MM.1S (cell line): ENCODE results near the gene ARHGAP26.
A peak's percentile ranks its signal among the peaks of the same experiment; 100 is the strongest.
"Not testable (repeated sequence)": the region's sequence is repeated elsewhere in the genome, so short reads cannot be mapped to it uniquely, and the experiment has no call there.

ENCODE experiments used
- DNase-seq: peaks from one replicate; pipeline ENCODE4 v3.0.0-alpha.2; 2015
- H2AFZ ChIP-seq: fragments of 300-600 bp; sonication (generic); 2 replicates; pipeline ENCODE4 v1.6.0; 2016; ENCODE audit warnings: antibody characterized with exemption, low read length
- H3F3A ChIP-seq: fragments of 300-600 bp; sonication (generic); 2 replicates; pipeline ENCODE4 v1.6.1; 2016; ENCODE audit warnings: mild to moderate bottlenecking, antibody characterized with exemption, low read length, moderate library complexity, mixed read lengths; ENCODE audit not compliant: insufficient read depth
- H3K27ac ChIP-seq: fragments of 300-600 bp; sonication (generic); 2 replicates; pipeline ENCODE4 v1.5.1; 2016; ENCODE audit warnings: mild to moderate bottlenecking, low read length
- H3K27me3 ChIP-seq: fragments of 300-600 bp; sonication (generic); replicated peaks from 2 replicates; pipeline ENCODE4 v1.6.0; 2016; ENCODE audit warnings: low read length; ENCODE audit not compliant: insufficient read depth
- H3K36me3 ChIP-seq: fragments of 300-600 bp; sonication (generic); replicated peaks from 2 replicates; pipeline ENCODE4 v1.6.1; 2016; ENCODE audit warnings: mild to moderate bottlenecking, low read length, mixed read lengths; ENCODE audit not compliant: insufficient read depth
- H3K4me1 ChIP-seq: fragments of 300-600 bp; sonication (generic); 2 replicates; pipeline ENCODE4 v1.6.1; 2016; ENCODE audit warnings: low read length, mixed read lengths
- H3K4me2 ChIP-seq: fragments of 300-600 bp; sonication (generic); 2 replicates; pipeline ENCODE4 v1.6.0; 2016; ENCODE audit warnings: low read depth, low read length
- H3K4me3 ChIP-seq: fragments of 300-600 bp; sonication (generic); 2 replicates; pipeline ENCODE4 v1.5.1; 2016; ENCODE audit warnings: low read length, mixed read lengths
- H3K79me2 ChIP-seq: fragments of 300-600 bp; sonication (generic); 2 replicates; pipeline ENCODE4 v1.6.1; 2016; ENCODE audit warnings: mixed run types, low read length, mixed read lengths
- H3K9ac ChIP-seq: fragments of 300-600 bp; sonication (generic); 2 replicates; pipeline ENCODE4 v1.6.1; 2016; ENCODE audit warnings: low read length, mixed read lengths
- H3K9me2 ChIP-seq: fragments of 300-600 bp; sonication (generic); replicated peaks from 2 replicates; pipeline ENCODE4 v1.6.1; 2016; ENCODE audit warnings: mild to moderate bottlenecking, low read length, mixed read lengths; ENCODE audit not compliant: insufficient read depth
- H3K9me3 ChIP-seq: fragments of 300-600 bp; sonication (generic); replicated peaks from 2 replicates; pipeline ENCODE4 v1.6.1; 2016; ENCODE audit warnings: mild to moderate bottlenecking, low read length, mixed read lengths; ENCODE audit not compliant: insufficient read depth
- H4K20me1 ChIP-seq: fragments of 300-600 bp; sonication (generic); 2 replicates; pipeline ENCODE4 v1.6.1; 2016; ENCODE audit warnings: mild to moderate bottlenecking, low read length, moderate library complexity, mixed read lengths; ENCODE audit not compliant: insufficient read depth
- EZH2 ChIP-seq: fragments of 300-600 bp; sonication (generic); optimal IDR thresholded peaks from 2 replicates; pipeline ENCODE3; 2017; ENCODE audit warnings: low read depth, mild to moderate bottlenecking, antibody characterized with exemption, low read length, mixed read lengths
- EZH2phosphoT487 ChIP-seq: fragments of 300-600 bp; sonication (generic); IDR thresholded peaks from 2 replicates; pipeline ENCODE4 v1.6.1; 2018; ENCODE audit warnings: antibody characterized with exemption, low read length
- TF ChIP-seq, protein P1 (sequence below): fragments of 300-600 bp; sonication (generic); IDR thresholded peaks from 2 replicates; pipeline ENCODE4 v1.5.1; 2016; ENCODE audit warnings: antibody characterized with exemption, low read length, mixed read lengths

Gene ARHGAP26

DNA sequence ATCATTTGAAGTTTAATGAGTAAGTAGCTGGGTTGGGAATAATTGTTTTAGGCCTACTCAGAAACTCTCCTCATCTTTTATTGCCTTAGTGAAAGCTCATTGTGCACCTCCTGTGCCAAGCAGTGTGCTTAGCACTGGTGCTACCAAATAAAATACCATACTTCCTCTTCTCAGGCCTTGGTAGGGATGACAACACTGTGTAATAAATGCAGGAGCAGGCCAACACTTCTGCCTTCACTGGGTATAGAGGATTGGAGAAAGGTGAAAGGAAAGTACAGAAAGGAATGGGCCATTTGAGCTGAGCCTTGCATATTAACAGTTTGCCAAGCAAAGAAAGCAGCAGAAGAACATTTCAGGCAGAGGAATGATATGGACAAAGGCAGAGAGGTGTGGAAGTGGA is 347.6 kb downstream of the ARHGAP26 start:
- H3K9me3 ChIP-seq = no peaks in the 10 kb centered on the region
- peaks cover 34% of the 10 kb centered on the region for H3F3A ChIP-seq
- no peak for DNase-seq
- H3K9me2 ChIP-seq = no peaks in the 10 kb centered on the region
- H3K4me1 ChIP-seq = peaks cover 44% of the 10 kb centered on the region
- H4K20me1 ChIP-seq = no peaks in the 10 kb centered on the region
- H3K9ac ChIP-seq = no peak overlapping the region
- no peaks in the 10 kb centered on the region for H3K79me2 ChIP-seq
- peak overlapping the region; percentile 99 for H3K27ac ChIP-seq
- 0 out of 2 replicates have a peak overlapping the region, but pooled peaks have one; percentile 2 for H3K4me2 ChIP-seq
- H3K36me3 ChIP-seq = no peaks in the 10 kb centered on the region
- H3K4me3 ChIP-seq = no peak overlapping the region
- no peak overlapping the region for H2AFZ ChIP-seq
- no peaks in the 10 kb centered on the region for H3K27me3 ChIP-seq
- TF ChIP-seq EZH2 (no peak), EZH2phosphoT487 (no peak)
- TF ChIP-seq, protein P1, sequence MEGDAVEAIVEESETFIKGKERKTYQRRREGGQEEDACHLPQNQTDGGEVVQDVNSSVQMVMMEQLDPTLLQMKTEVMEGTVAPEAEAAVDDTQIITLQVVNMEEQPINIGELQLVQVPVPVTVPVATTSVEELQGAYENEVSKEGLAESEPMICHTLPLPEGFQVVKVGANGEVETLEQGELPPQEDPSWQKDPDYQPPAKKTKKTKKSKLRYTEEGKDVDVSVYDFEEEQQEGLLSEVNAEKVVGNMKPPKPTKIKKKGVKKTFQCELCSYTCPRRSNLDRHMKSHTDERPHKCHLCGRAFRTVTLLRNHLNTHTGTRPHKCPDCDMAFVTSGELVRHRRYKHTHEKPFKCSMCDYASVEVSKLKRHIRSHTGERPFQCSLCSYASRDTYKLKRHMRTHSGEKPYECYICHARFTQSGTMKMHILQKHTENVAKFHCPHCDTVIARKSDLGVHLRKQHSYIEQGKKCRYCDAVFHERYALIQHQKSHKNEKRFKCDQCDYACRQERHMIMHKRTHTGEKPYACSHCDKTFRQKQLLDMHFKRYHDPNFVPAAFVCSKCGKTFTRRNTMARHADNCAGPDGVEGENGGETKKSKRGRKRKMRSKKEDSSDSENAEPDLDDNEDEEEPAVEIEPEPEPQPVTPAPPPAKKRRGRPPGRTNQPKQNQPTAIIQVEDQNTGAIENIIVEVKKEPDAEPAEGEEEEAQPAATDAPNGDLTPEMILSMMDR = no peak

DNA sequence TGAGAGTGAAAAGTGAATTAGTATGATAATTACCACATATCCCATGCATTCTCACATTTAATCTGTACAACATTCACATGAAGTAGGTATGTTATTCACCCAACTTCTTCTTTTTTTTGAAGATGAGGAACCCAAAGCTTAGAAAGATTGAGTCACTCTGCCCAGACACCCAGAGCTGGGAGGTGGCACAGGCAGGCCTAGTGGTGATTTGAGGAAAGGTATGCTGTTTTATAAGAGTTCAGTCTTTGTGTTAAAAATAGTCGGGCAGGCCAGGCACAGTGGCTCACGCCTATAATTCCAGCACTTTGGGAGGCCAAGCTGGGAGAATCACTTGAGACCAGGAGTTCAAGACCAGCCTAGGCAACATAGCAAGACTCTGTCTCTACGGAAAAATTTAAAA is 348.0 kb downstream of the ARHGAP26 start:
- Histone ChIP-seq H3K27me3 (no peaks in the 10 kb centered on the region), H3K9ac (peak overlapping the region; percentile 86), H3K4me2 (0 out of 2 replicates have a peak overlapping the region, but pooled peaks have one; percentile 2), H3K4me1 (peaks cover 44% of the 10 kb centered on the region), H3K9me2 (no peaks in the 10 kb centered on the region), H3K27ac (peak overlapping the region; percentile 99), H3K79me2 (no peaks in the 10 kb centered on the region), H2AFZ (no peak overlapping the region), H4K20me1 (no peaks in the 10 kb centered on the region), H3K4me3 (no peak overlapping the region), H3K36me3 (no peaks in the 10 kb centered on the region), H3K9me3 (no peaks in the 10 kb centered on the region), H3F3A (peaks cover 34% of the 10 kb centered on the region)
- DNase-seq = no peak
- TF ChIP-seq EZH2phosphoT487 (no peak), EZH2 (no peak)
- TF ChIP-seq, protein P1 = peak; percentile 17

GRCh38 chr5:143118818-143119217 is 348.6 kb downstream of the ARHGAP26 start:
- peak overlapping the region; percentile 24; the same call in 1 of the 2 replicates for H3K4me3 ChIP-seq
- peak overlapping the region; percentile 99 for H3K27ac ChIP-seq
- not testable (repeated sequence) for H3K9me2 ChIP-seq, H3K9me3 ChIP-seq, H3K27me3 ChIP-seq, DNase-seq, H4K20me1 ChIP-seq, H3K79me2 ChIP-seq, H3K36me3 ChIP-seq
- peaks cover 44% of the 10 kb centered on the region for H3K4me1 ChIP-seq
- peak overlapping the region; percentile 20; the same call in 1 of the 2 replicates for H2AFZ ChIP-seq
- peak overlapping the region; percentile 86 for H3K9ac ChIP-seq
- peaks cover 34% of the 10 kb centered on the region for H3F3A ChIP-seq
- H3K4me2 ChIP-seq = peak overlapping the region; percentile 73

DNA sequence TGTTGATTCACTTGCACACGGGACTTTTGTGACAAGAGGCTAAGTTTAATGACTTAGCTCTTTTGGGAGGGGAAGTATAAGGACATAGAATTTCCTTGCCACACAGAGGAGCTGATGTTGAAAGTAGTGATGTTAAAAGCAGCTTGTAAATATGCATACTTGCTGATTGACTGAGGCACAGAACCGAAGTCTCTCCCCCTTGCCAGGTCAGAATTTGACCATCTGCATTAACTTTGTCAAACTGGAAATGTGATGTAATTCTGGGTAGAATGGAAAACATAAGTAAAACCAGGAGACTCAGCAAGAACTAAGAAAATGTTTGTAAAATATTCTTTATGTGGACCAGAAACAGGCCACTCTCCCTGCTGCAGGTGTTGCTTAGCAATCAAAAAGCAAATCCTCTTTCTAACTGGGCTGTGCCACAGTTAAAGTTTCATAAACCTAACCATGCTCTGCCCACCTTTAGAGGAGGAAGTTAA is 349.2 kb downstream of the ARHGAP26 start:
- peak; percentile 89 for DNase-seq
- Histone ChIP-seq H3K4me3 (peak overlapping the region; percentile 24; the same call in 1 of the 2 replicates), H3K79me2 (no peaks in the 10 kb centered on the region), H3K9ac (peak overlapping the region; percentile 86), H3K4me2 (peak overlapping the region; percentile 73), H3K27me3 (no peaks in the 10 kb centered on the region), H3K4me1 (peaks cover 44% of the 10 kb centered on the region), H2AFZ (peak overlapping the region; percentile 20; the same call in 1 of the 2 replicates), H3K36me3 (no peaks in the 10 kb centered on the region), H3K27ac (peak overlapping the region; percentile 99), H3K9me3 (no peaks in the 10 kb centered on the region), H3F3A (peaks cover 34% of the 10 kb centered on the region), H4K20me1 (no peaks in the 10 kb centered on the region), H3K9me2 (no peaks in the 10 kb centered on the region)
- TF ChIP-seq EZH2 (no peak), EZH2phosphoT487 (no peak)
- TF ChIP-seq, protein P1 = no peak
